Activated CD4-positive, alpha-beta T cell treated with anti-CD3 and anti-CD28 coated beads, Interleukin-2, amount 10 ng/mL, durations not matched to agents 7 days and 5 days (primary cell): ENCODE data around the gene FSHR. TPM values are rescaled to one million over a fixed set of nuclear protein-coding genes. Genes with fewer than 3 reads are reported as not detected.

Source experiments
- CTCF ChIA-PET: fragments of 350-600 bp; sonication (Branson Sonifier 250); formaldehyde crosslinking; loops from one replicate; lab custom pipeline; 2021; ENCODE audit warnings: antibody characterized with exemption; lab: Charles Lee
- POLR2A ChIA-PET: fragments of 350-600 bp; sonication (Branson Sonifier 250); formaldehyde crosslinking; loops from one replicate; lab custom pipeline; 2021; ENCODE audit warnings: antibody characterized with exemption; lab: Charles Lee
- DNase-seq: peaks from one replicate; pipeline ENCODE4 v3.0.0-alpha.2; 2020
- H3K27ac Mint-ChIP-seq: one replicate; pipeline ENCODE4 v1.8.0; 2021; ENCODE audit warnings: mild to moderate bottlenecking, moderate library complexity, mixed read lengths
- H3K27me3 Mint-ChIP-seq: one replicate; pipeline ENCODE4 v1.8.0; 2021; ENCODE audit warnings: mixed read lengths
- H3K36me3 Mint-ChIP-seq: one replicate; pipeline ENCODE4 v1.8.0; 2021; ENCODE audit warnings: low read depth, mixed read lengths
- H3K4me1 Mint-ChIP-seq: one replicate; pipeline ENCODE4 v1.8.0; 2021; ENCODE audit warnings: mixed read lengths
- H3K4me3 Mint-ChIP-seq: one replicate; pipeline ENCODE4 v1.8.0; 2021; ENCODE audit warnings: mild to moderate bottlenecking, moderate library complexity, mixed read lengths
- H3K9me3 Mint-ChIP-seq: one replicate; pipeline ENCODE4 v1.8.0; 2021; ENCODE audit warnings: mixed read lengths
- total RNA-seq, 2 experiments: library from RNA; stranded (reverse); gene quantifications; one replicate each; pipeline ENCODE4 v1.2.3, GENCODE V29; 2021

Gene FSHR
- total RNA-seq, 2 experiments from 2014 or later = not detected

DNA sequence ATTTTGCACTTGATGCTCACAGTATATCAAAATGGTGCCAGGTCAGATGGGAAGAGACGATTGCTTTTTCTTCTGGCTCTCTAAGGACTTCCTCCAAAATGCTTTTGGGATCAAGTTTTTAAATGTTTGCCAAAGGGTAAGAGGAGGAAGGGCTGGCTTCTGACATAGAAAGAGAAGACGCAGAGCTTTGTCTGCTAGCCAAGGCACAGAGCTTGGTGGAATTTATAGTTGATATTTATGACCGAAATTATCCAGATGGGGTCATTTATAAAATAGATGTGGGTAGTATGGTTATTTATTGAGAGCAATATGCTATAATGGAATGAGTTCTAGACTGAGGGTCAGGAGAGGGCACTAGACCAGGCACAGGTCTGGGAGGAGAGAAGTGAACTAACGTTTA lies 193.3 kb downstream of the FSHR start:
- Mint-ChIP-seq H3K9me3 (no peaks in the 10 kb centered on the region), H3K36me3 (no peaks in the 10 kb centered on the region), H3K27me3 (no peaks in the 10 kb centered on the region), H3K4me3 (no peak overlapping the region), H3K4me1 (no peaks in the 10 kb centered on the region), H3K27ac (no peak overlapping the region)
- CTCF ChIA-PET = no interaction called here
- POLR2A ChIA-PET = no interaction called here
- DNase-seq = no peak

DNA sequence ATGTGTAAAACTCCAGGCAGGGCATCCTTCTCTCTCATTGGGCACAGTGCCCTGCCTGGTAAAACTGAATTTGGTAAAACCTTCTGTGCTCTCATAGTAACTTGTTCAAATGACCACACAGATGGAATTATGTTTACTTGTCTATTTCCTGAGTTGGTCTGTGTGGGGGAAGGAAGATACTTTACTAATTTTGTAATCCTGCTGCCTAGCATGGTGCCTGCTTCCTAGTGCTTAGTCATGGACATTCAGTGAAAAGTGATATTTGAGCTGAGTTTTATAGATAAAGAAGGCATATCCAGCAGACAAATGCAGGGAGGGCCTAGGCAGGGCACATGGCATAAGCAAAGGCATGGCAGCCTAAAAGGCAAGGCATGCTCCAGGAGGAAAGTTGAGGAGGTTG lies 199.4 kb downstream of the FSHR start:
- no peaks in the 10 kb centered on the region for H3K9me3 Mint-ChIP-seq
- no peak overlapping the region for H3K27ac Mint-ChIP-seq
- H3K27me3 Mint-ChIP-seq = peaks cover 2% of the 10 kb centered on the region
- no peaks in the 10 kb centered on the region for H3K36me3 Mint-ChIP-seq
- ChIA-PET CTCF (interaction anchor here (0.6 kb wide), 1 partner anchor 47 kb away, joined by 3 read pairs; no protein-coding TSS in a partner anchor), POLR2A (interaction anchor here (0.5 kb wide), 1 partner anchor 28 kb away, joined by 4 read pairs; no protein-coding TSS in a partner anchor)
- H3K4me3 Mint-ChIP-seq = no peak overlapping the region
- no peaks in the 10 kb centered on the region for H3K4me1 Mint-ChIP-seq
- DNase-seq = no peak

DNA sequence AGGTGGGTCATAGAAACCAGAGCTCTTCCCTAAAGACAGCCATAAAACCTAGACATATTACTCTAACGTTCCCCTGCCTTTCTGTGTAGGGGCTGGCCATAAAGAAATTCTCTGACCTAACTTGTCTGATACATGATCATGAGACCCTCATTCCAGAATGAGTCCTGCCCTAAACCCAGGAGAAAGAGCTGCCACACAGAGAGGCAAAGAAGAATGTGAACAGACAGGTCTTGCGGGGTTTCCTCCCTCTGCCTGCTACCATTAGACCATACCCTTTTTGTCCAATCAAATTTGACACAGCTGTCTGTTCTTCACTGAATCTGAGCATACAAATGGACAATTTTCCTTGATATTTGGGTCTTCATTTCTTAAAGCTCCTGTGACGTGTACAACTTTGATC lies 200.0 kb downstream of the FSHR start:
- ChIA-PET POLR2A (interaction anchor here (0.5 kb wide), 1 partner anchor 28 kb away, joined by 4 read pairs; no protein-coding TSS in a partner anchor), CTCF (no interaction called here)
- H3K27ac Mint-ChIP-seq = no peak overlapping the region
- no peak for DNase-seq
- peaks cover 2% of the 10 kb centered on the region for H3K27me3 Mint-ChIP-seq
- no peaks in the 10 kb centered on the region for H3K4me1 Mint-ChIP-seq
- no peak overlapping the region for H3K4me3 Mint-ChIP-seq
- H3K9me3 Mint-ChIP-seq = no peaks in the 10 kb centered on the region
- H3K36me3 Mint-ChIP-seq = no peaks in the 10 kb centered on the region

DNA sequence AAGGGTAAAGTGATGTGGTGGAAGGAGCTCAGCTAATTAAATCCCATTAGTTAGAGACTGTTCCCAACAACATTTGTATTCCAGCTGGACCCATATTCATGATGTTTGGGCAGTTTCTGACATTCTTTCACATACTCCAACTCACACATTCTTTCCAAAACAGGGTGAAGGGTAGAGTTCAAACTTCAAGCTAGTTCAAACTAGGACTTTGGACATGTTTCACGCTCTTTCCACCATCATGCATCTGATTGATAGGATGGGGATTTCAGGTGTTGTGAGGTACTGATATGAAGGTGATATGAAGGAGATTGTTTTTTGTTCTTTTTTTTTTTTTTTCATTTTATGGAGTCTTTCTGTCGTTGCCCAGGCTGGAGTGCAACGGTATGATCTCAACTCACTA lies 201.7 kb downstream of the FSHR start:
- POLR2A ChIA-PET = no interaction called here
- H3K9me3 Mint-ChIP-seq = no peaks in the 10 kb centered on the region
- no peak overlapping the region for H3K27ac Mint-ChIP-seq
- H3K4me3 Mint-ChIP-seq = no peak overlapping the region
- CTCF ChIA-PET = no interaction called here
- H3K36me3 Mint-ChIP-seq = no peaks in the 10 kb centered on the region
- peaks cover 2% of the 10 kb centered on the region for H3K27me3 Mint-ChIP-seq
- DNase-seq = no peak
- H3K4me1 Mint-ChIP-seq = no peaks in the 10 kb centered on the region

DNA sequence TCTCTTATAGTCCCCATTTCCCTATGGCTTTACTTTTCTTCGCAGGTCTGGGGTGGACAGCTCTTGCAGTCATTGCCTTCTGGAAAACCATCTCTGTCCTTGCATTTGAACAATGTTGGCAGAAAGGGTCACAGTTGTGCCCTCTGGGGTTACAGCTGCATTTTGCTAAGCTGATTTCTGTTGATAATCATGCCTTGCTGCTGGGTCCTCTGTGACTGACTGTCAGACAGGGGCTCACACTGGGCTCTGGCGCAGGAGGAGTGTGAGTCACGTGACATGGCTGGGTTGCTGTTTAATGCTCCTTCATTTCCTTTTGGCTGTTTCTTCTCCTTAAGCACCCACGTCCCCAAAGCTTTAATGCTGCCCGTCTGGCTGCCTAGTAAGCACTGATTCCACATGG lies 202.2 kb downstream of the FSHR start:
- no peaks in the 10 kb centered on the region for H3K4me1 Mint-ChIP-seq

DNA sequence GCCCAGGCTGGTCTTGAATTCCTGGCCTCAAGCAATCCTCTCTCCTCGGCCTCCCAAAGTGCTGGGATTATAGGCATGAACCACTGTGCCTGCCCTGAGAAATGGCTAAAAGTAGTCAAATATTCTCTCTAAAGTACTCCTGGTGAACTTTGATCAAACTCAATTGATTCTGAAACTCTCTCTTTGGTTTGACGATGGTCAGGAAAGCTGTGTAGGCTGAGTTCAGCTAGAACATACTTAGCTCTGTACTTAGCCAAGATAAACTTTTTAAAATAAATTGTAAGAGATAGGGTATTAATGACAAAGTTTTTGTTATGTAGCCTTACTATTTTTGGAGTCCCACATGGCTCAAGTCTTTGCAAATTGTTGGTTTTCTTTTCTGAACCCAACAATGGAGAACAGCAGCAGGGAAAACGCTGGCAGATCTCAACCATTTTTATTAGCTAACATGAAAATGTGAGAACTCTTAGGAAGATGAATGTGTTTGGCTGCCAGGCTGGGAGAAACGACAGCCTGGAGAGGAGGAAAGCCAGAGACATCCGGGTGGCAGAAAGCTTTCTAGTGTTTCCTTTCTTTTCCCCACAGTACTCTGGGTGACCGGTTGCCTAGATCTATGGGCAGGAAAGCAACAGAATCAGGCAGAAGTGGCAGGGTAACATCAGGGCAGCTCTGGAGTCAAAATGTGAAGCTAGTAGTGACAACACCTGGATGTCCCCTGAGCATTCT lies 205.8 kb downstream of the FSHR start:
- H3K4me3 Mint-ChIP-seq = no peak overlapping the region
- ChIA-PET POLR2A (no interaction called here), CTCF (no interaction called here)
- H3K9me3 Mint-ChIP-seq = no peaks in the 10 kb centered on the region
- H3K27me3 Mint-ChIP-seq = peaks cover 2% of the 10 kb centered on the region
- no peaks in the 10 kb centered on the region for H3K36me3 Mint-ChIP-seq
- no peak overlapping the region for H3K27ac Mint-ChIP-seq
- H3K4me1 Mint-ChIP-seq = no peaks in the 10 kb centered on the region
- DNase-seq = no peak

More for the DNA sequence above, 202.2 kb downstream of the FSHR start:
- ChIA-PET POLR2A (no interaction called here), CTCF (no interaction called here)
- H3K4me3 Mint-ChIP-seq = no peak overlapping the region
- no peak for DNase-seq
- no peaks in the 10 kb centered on the region for H3K9me3 Mint-ChIP-seq
- H3K36me3 Mint-ChIP-seq = no peaks in the 10 kb centered on the region
- H3K27me3 Mint-ChIP-seq = peaks cover 2% of the 10 kb centered on the region
- no peak overlapping the region for H3K27ac Mint-ChIP-seq

DNA sequence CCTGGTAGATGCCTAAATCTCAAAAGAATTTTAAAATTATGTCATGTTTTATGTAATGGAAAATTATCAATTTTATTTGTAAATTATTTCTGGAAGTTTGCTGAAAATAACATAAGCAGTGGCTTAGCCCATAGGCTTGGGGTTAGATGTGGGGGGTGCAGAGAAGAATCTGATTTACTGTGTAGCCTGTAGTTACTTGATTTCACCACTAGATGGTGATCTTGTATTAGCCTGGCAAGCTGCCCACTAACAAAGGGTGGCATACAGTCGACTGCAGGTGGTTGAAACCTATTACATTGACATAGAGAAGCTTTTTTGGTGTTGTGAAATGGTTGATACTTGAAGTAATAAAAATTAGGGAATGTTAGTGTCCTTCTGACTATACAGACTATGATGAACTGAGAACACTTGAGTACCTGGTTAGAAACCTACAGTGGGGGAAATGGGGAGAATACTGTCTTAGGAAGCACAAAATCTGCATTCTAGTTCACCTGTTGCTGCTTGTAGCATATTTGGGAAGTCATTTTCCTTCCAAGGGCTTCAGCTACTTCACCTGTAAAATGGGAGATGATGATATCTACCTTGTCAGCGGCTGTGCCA lies 207.8 kb downstream of the FSHR start:
- H3K27ac Mint-ChIP-seq = no peak overlapping the region
- no peaks in the 10 kb centered on the region for H3K36me3 Mint-ChIP-seq
- no peak overlapping the region for H3K4me3 Mint-ChIP-seq
- H3K27me3 Mint-ChIP-seq = peaks cover 1% of the 10 kb centered on the region
- H3K9me3 Mint-ChIP-seq = no peaks in the 10 kb centered on the region
- H3K4me1 Mint-ChIP-seq = no peaks in the 10 kb centered on the region
- DNase-seq = peak; percentile 36
- ChIA-PET POLR2A (no interaction called here), CTCF (no interaction called here)

DNA sequence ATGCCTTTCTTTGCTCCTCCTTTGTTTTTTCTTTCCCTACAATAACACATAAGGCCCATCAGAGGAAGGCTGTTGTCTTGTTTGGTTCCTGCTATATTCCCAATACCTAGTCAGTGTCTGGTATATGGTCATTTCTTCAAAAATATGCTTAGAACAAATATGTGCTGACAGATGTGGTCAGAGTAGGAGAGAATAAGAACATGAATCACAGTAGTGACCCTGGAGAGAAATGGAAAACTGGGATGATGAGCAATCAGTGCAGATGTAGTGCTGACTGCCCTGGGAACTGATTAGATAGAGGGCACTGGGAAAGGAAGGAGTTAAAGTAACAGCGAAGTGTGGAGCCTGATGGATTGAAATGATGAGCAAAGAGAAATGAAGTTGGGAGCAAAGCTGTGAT lies 209.4 kb downstream of the FSHR start:
- ChIA-PET CTCF (no interaction called here), POLR2A (no interaction called here)
- Mint-ChIP-seq H3K27ac (no peak overlapping the region), H3K4me1 (no peaks in the 10 kb centered on the region), H3K27me3 (no peaks in the 10 kb centered on the region), H3K4me3 (no peak overlapping the region), H3K36me3 (no peaks in the 10 kb centered on the region), H3K9me3 (no peaks in the 10 kb centered on the region)
- no peak for DNase-seq

DNA sequence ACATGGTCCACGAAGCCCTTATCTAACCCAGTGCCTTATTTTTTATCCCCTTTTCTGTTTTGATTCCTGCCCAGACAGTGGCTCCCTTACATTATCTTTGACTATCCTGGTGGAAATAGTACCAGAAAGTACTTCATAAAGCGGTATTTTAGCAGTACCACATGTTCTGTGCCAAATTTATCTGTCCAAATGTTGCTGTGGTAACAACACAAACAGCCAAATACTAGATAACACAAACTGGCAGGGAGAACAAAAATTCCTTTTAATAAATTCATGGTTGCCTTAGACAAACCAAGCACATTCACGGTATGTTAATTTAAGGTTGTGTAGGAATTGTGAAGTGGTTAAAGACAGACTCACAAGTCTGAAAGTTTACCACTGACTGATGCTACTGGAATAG lies 210.9 kb downstream of the FSHR start:
- DNase-seq = no peak
- H3K9me3 Mint-ChIP-seq = no peaks in the 10 kb centered on the region

DNA sequence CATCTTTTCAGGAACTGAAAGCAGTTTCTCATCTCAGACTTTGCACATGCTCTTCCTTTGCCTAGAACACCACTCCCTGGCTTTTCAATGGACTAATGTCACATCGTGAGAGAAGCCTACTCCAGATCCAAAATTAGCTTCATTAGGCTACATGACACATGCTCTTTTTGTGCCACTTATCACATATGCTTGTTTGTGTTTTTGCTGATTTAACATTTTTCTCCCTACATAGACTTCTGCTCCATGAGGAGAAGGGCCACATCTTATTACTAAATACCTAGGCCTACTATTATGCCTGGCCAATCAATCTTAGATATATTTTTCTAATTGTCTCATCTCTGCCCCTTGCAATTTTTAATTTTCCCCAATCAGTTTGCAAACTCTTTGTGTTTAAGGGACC lies 212.4 kb downstream of the FSHR start:
- ChIA-PET CTCF (no interaction called here), POLR2A (no interaction called here)
- Mint-ChIP-seq H3K27ac (no peak overlapping the region), H3K27me3 (no peaks in the 10 kb centered on the region), H3K36me3 (no peaks in the 10 kb centered on the region), H3K9me3 (no peaks in the 10 kb centered on the region), H3K4me3 (no peak overlapping the region), H3K4me1 (no peaks in the 10 kb centered on the region)
- DNase-seq = no peak

More for the DNA sequence above, 210.9 kb downstream of the FSHR start:
- no peaks in the 10 kb centered on the region for H3K27me3 Mint-ChIP-seq
- no peak overlapping the region for H3K4me3 Mint-ChIP-seq
- POLR2A ChIA-PET = no interaction called here
- H3K27ac Mint-ChIP-seq = no peak overlapping the region
- CTCF ChIA-PET = no interaction called here
- no peaks in the 10 kb centered on the region for H3K36me3 Mint-ChIP-seq
- H3K4me1 Mint-ChIP-seq = no peaks in the 10 kb centered on the region

DNA sequence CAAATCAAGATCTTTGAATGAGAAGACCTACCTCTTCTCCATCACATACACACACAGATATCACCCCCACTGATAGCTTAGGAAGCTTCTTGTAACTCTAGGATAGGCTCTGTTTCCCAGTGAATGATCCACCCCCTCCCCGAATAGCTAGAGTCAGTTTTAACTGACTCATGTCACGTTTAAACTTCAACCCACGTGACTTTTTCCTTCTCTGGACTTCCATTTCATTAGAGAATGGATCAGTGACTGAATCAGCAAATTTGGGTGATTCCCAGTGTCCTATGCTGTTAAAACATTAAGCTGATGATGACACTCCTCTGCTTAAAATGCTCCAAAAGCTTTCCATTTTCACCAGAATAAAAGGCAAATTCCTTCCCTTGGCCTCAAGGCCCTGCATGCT lies 212.9 kb downstream of the FSHR start:
- H3K36me3 Mint-ChIP-seq = no peaks in the 10 kb centered on the region
- CTCF ChIA-PET = no interaction called here
- H3K4me1 Mint-ChIP-seq = no peaks in the 10 kb centered on the region
- POLR2A ChIA-PET = no interaction called here
- no peaks in the 10 kb centered on the region for H3K27me3 Mint-ChIP-seq
- H3K9me3 Mint-ChIP-seq = no peaks in the 10 kb centered on the region
- H3K4me3 Mint-ChIP-seq = no peak overlapping the region
- DNase-seq = no peak
- H3K27ac Mint-ChIP-seq = no peak overlapping the region

DNA sequence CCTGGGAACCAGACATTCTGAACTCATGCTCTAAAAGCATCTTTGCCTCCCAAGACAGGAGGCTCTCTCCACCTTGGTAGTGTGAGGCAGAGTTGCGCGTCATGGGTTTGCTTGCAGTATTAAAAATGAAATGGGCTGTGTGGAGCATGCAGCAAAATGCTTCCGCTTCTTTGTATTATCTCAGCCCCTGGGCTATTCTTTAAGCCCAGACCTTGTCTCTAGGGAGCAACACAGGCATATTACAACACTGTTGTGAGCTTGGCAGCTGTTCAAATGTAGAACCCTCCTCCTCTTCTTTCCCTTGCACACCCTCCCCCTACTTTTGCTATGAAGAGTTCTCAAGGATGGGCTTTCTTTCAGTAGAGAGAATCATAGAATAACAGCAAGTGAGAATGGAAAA lies 213.7 kb downstream of the FSHR start:
- Mint-ChIP-seq H3K4me3 (no peak overlapping the region), H3K9me3 (no peaks in the 10 kb centered on the region), H3K27ac (no peak overlapping the region), H3K4me1 (no peaks in the 10 kb centered on the region), H3K36me3 (no peaks in the 10 kb centered on the region), H3K27me3 (no peaks in the 10 kb centered on the region)
- no peak for DNase-seq
- CTCF ChIA-PET = no interaction called here
- POLR2A ChIA-PET = no interaction called here

DNA sequence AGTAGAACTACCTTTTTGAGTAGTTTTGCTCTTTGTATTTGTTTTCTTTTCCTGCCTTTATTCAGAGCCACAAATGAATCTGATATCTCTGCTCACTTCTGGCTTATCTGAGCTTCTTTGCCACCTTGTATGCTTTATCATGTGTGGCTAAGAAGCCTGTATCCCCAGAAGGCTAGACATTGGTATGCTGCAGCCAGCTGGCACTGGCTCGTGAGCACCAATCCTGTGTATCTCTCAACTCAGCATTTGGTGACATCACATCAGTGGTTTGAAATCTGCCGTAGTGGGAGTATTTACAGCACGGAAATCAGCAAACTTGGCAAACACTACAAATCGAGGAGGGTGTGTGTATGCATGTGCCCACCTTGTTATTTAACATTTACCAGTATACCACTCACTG lies 215.1 kb downstream of the FSHR start:
- Mint-ChIP-seq H3K4me1 (no peaks in the 10 kb centered on the region), H3K27ac (no peak overlapping the region), H3K9me3 (no peaks in the 10 kb centered on the region), H3K4me3 (no peak overlapping the region), H3K27me3 (no peaks in the 10 kb centered on the region), H3K36me3 (no peaks in the 10 kb centered on the region)
- ChIA-PET POLR2A (no interaction called here), CTCF (no interaction called here)
- no peak for DNase-seq

DNA sequence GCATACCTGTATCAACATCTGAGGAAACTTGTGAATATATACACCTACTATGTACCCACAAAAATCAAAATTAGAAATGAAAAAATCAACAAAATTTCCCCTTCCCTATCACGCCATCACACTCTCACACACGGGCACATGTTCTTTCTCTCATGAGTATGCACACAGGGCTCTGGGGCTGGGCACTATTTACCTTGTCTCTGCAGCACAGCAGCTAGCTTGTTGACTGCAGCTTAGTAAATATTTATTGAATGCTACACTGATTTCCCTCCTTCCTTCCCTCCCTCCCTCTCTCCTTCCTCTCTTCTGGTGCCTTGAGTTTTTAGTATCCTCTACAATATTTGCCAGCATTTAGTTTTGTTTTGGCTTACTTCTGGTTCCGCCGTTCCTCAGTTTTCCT lies 216.1 kb downstream of the FSHR start:
- no peak for DNase-seq
- ChIA-PET POLR2A (no interaction called here), CTCF (no interaction called here)
- Mint-ChIP-seq H3K27me3 (no peaks in the 10 kb centered on the region), H3K27ac (no peak overlapping the region), H3K4me1 (no peaks in the 10 kb centered on the region), H3K4me3 (no peak overlapping the region), H3K36me3 (no peaks in the 10 kb centered on the region), H3K9me3 (no peaks in the 10 kb centered on the region)
